HG03469 (cell line): Measurements from ENCODE around the gene TNC.

ENCODE experiments used
- ATAC-seq: cut with Tn5 transposase; IDR thresholded peaks from one replicate; pipeline ENCODE4 v1.9.1; 2021; ENCODE audit warnings: mild to moderate bottlenecking, moderate library complexity, moderate number of reproducible peaks; ENCODE audit not compliant: unreplicated experiment

TNC gene

DNA sequence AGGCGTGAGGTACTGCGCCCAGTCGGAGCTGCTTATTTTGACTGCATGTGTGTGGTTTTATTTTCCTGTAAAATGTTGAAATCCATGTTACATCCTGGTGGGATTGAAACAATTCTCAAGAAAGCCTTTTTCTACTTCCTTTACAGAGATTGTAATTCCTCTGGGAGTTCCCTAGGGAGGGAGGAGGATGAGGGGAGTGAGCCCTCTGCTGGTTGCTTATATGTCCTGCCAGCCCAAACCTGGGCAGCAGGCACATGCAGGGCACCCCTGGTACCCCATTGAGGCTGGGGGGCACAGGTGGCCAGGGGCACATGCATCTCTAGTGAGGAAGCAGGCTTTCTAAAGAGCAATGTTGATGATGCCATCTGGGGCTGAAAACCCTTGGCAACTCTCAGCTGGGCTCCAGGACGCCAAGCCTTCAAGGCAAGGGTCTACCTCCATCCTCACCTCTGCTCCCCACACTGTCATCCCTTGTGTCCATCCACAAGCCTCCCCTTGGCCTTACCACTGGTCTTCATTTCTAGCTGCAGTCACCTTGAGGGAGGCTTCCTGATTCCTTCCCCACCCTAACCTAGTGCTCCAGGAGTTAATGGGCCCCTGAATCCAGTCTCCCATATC lies 102.8 kb downstream of the TNC start:
- no peak for ATAC-seq

DNA sequence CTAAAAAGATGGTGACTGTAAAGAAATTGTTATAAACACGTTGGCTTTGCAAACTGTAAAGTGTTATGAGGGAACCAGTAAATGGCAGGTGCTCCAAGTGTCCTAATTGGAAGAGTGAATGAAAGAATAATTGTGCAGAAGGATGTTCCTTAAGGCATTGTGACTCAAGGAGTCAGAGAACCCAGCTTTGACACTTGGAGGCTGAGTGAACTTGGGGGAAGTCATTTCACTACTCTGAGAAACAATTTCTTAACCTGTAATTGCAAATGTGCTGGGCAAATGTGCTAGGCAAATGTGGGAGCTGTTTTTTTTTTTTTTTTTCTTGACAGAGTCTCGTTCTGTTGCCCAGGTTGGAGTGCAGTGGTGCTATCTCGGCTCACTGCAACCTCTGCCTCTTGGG lies 103.5 kb downstream of the TNC start:
- ATAC-seq: no peak

DNA sequence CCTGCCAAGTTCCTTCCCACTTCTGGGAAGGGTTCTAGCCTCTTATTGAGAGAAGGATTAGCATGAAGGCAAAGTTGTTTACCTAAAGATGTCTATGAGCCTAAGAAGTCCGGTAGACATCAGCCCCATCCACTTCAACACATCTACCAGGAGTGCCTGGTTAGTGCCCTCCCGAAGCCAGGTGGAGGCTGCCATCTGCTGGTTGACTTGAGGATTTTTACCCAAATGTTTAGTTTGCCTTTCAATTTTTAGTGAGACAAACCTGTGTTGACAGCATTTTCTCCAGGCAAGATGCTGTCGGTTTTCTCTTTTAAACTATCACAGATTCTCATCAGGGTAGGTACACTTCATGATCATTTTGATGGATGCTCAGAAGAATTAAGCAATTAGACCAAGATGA lies 104.0 kb downstream of the TNC start:
- ATAC-seq: no peak

DNA sequence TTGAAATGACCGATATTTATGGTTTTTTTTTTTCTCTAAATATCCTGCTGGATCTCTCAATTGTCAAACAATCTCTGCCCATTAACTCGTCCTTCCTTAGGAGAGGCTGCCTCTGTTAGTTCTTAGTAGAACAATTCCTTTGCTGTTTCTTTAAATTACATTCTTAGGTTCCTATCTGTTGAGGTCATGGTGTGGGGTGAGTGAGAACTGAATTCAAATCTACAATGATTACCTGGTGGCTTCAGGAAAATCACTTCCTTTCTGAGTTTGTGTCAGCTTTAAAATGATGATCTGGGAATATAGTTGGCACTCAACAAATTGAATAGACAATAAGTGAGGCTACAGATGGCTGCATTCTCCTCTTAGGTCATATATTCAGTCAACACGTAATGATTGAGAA lies 105.5 kb downstream of the TNC start:
- ATAC-seq: no peak

DNA sequence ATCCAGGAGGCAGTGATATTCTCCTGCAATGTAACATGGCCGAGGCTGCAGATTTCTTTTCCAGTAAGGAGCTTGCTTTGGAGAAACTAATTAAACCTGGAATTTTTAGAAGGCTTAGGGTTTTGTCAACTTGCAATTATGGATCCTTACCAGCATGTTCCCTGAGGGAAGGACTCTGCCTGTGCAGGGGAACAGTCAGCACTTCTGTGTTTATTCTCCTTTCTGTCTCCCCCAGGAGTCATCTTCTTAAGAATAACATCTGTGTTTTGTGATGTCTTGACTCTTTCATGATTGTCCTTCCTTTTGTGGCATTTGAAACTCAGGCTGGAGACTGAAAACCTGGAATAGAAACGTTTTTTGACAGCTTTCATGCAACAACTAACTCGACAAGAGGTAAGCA lies 107.1 kb downstream of the TNC start:
- ATAC-seq: no peak

DNA sequence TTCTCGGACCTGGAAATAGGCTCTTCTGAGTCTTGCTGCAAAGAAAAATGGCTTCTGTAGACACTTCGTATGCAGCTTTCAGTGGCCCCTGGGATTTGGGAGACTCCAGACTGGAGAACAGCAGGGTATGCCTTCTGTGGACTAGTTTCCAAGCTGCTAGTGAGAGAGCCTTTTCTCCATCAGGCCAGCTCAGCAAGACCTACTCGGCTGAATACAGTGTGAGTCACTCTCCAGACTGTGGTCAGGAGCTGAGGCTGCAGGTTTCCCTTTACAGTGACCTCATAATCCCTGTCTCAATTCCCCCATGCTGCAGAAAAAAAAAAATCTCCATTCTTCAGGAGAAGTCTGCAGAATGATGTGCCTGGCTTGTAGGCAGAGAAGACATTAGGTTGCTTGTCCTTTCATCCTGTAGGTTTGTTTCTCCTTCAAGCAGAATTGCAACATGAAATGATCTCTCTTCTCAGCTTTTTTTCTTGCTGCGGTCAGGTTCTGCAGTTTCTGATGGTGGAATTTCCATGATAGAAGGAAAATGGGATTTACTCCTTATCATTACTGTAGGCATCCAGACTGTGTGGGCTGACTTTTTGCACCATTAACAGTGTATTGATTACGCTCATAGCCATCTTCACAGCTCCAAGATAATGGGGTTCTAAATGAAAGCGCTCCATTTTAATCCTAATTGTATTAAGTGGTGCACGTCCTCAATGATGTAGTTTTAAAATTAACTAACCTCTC lies 109.3 kb downstream of the TNC start:
- ATAC-seq: no peak

DNA sequence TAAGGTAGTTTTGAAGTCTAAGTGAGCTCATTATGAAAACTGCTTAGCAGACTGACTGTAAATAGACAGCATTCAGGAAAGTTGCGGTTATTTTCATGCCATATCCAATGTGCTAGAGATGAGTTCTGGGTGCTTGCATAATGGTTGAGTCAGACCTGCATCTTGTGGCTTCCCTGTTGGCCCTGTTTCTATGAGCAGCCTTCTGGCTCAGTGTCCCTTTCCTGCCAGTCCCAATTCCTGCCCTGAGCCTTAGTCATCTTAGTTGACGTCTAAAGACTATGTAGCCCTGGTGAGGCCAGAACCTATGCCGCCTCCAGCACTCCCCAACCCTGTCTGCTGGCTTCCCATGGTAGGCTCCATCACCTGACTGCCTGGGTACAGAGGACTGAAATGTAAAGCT lies 111.3 kb downstream of the TNC start:
- no peak for ATAC-seq

DNA sequence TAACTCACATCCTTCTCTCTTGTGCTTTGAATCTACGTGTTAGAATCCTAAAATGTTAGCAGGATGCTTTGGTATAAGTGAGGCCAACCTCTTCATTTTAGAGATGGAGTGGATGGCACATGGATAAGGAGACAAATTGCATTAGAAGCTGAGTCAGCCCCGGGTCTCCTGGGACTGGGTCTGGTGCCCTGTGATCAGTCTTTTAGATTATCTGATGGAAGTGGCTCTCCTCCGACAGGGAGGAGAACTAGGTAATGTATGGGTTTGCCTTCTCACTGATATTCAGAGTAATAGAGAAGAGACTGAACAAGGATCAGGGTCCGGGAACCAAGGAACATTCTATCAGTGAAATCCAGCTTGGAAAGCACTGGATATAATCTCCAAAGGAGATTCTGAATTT lies 112.6 kb downstream of the TNC start:
- ATAC-seq: no peak

DNA sequence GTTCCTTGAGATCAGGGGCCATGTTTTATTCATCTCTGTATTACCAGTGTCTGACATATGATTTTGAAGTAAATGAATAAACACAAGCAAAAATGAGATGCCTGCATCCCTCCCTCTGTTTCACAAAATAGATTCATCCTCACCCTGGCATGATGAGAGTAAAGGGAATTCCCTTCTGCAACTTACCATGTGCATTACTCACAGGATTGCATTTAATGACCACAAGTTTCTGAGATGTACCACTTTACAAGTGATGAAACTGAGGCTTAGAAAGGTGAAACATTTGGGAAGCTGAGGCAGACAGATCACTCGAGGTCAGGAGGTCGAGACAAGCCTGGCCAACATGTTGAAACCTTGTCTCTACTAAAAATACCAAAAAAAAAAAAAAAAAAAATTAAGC lies 113.4 kb downstream of the TNC start:
- ATAC-seq: no peak

DNA sequence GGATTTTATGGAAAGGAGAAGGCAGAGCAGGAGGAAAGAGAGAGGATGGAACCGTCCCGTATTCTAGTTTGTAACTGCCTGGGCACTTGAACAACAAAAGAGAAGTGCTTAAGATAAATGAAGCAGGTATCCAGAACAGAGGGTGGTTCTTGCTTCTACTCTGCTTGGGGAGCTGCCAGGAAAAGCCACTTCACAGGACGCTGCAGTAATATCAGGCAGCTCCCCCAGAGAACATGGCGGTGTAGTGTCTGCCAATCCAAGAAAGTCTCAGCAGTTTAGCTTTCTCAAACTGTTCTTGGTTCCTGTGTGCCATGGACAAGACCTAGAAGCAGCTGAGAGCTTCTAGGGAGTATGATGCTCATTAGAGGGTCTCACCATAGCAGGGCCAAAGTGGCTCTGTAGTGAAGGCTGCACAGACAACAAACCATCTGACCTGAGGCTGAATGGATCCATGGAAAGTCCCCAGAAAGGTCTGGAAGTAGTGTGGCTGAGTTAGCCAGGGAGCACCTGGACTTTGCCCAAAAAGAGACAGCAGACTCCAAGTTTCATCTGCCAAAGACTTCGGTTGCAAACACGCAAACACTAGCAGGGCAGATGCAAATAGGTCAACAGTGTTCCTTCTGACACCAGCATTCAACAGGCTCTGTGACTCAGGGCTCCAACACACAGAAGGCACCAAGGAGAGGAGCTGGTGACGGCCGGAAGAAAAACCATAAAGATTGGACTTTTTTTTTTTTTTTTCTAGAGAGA lies 115.4 kb downstream of the TNC start:
- ATAC-seq: no peak

DNA sequence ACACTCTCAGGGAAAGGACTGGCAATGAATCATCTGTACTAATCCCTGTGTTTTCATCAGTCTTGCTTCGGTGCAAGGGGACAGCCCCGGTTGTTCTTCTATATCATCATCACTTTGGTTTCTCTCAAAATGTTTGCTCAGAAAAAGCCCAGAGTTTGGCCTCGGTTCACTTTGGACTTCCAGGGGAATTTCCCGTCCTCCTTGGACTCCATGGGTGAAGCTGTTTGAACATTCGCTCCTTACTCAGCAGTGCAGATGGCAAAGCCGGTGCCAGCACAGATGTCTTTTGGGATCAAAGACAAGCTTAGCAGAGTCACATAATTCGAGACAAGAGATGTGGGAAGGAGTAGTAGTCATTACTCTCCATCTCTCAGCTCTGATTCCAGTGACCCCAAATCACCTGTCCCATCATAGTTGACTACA lies 117.7 kb downstream of the TNC start:
- no peak for ATAC-seq

DNA sequence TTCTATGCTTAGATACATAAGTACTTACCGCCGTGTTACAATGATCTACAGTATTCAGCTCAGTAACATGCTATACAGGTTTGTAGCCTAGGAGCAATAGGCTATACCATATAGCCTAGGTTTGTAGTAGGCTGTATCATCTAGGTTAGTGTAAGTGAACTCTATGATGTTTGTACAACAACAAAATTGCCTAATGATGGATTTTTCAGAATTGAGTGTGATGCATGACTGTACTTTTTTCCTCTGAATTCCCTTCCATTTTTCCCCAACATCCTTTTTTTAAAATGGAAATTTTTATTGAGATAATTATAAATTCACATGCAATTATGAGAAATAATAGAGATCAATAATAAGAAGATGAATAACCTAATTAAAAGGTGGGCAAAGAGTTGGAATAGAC lies 119.6 kb downstream of the TNC start:
- no peak for ATAC-seq

DNA sequence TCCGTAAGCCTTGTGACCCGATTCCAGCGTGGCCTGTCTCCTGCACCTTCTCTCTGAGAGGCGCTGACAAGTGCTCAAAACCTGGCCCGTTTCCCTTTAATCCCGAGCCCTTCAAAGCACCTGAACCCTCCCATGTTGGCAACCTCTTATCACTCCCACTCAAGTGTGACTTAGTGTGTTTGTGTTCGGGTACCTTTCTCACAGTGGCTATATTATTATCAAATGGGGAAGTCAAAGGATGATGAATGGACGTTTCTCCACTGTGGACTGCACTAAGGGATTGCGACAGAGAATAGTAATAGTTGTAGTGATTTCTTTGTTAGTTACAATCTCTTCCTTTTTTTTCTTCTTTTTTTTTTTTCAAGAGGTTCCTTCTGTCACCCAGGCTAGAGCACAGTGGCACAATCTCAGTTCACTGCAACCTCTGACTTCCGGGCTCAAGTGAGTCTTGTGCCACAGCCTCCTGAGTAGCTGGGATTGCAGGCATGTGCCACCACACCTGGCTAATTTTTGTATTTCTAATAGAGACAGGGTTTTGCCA lies 122.2 kb downstream of the TNC start:
- no peak for ATAC-seq

DNA sequence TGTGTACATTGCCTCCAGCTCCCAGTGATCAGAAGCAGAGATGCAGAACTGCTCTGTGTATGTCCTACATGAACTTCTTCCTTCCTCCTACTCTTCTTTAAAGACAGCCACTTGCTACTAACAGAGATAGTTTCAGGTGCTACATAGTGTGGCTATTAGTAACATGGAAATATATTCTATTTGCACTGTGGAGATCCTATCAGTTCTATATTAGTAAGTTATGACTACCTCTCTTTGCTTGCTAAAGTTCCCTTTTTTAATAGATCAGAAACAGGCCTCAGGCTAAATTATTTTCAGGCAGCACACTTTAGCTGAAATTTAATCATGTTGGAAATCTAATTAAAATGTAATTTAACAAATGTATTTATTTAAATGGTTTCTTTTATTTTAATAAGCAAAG lies 123.2 kb downstream of the TNC start:
- ATAC-seq: no peak

DNA sequence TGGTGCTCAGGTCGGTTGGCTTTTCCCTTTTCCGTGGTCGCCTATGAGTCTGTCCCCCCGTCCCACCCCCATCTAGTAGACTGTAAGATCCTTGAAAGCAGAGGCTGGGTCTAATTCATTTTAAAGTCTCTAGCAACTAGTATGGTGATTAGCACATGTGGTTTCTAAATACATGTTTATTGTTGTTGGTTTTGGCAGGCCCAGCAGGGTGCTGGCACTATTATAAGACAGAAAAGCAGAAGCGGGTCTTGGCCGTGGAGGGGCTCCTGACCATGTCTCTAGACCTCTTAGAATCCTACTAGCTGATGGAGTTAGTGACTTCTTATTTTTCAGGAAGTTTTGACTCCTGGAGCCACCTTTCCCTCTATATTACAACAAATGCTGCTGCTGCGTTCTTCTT lies 126.1 kb downstream of the TNC start:
- ATAC-seq: no peak

DNA sequence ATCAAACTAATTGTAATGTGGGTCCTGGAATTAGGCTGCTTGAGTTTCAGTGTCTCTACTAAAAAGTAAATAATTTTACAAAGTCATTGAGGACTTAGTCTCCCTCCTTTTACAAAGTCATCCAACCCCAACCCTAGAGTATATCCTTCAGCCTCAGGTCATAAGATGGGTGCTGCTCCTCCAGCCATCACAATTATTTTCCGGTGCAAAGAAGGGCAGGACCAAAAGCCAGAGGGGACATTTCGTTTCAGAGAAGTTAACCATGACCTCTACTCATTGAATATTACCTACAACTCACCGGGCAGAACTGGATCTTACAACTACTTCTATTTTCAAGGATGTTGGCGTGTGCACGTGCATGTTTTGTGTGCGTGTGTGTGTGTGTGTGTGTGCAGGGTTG lies 127.1 kb downstream of the TNC start:
- no peak for ATAC-seq

DNA sequence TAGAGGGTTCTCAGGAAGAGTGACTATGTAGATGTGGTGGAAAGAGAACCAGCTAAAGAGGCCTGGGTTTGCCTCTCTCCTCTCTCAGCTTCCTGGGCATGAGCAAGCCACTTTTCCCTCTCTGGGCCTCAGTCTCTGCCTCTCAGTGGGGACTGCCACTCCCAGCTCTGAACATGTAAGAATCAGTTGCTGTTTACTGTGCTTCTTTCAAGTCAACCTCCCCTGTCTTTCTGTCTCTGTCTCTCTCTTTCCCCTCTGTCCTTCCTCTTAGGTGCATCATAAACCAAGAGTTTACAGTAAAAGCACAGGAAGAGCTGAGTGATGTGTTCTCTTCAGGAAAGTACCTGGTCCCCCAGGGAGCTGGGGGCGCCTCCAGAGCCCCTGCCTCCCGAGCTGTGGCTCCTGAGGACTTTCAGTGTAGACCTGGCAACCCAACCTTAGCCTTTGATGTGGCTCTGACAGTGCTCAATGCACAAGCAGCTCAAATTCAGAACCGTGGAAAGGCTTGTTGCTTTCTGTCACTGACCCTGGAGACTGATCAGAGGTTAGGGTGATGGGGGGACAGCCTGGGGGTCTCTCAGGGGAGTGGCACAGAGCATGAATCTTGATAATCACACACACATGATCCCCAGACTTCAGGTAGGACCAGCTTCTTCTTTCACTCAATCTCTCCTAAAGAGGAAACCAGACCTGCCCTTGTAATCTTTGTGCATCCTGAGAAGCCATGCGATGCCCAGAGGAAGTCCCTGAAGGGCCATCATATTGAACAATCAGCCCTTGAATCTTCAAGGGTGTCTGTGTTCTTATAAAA lies 128.2 kb downstream of the TNC start:
- ATAC-seq: peak; percentile 53

DNA sequence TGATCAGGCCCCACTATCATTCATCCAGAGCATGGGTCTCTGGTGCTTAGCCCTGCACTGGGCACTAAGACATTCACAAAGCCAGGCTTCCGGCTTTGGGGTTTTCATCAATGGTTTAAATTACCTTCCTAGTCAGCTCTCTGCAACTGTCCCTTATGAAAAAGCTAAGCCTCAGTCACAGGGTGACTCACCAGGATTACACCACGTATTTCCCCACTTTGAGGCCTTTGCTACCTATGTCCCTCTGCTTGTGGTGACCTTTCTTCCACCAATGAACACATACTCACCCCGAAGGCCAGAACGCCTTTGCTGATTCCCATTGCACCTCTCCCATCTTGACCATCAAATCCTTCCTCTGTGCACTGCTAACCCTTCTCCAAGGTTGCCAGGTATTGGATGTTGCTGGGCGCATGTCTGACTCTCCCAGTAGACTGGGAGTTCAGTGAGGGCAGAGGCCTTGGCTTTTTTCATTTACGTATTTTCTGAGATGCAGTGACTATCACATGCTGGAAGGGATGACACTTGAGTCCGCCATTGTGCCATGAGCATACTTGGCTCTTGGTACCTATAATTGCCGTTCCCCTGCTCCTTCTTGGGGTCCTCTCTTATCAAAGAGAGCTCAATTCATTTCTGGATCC lies 128.9 kb downstream of the TNC start:
- peak; percentile 47 for ATAC-seq

DNA sequence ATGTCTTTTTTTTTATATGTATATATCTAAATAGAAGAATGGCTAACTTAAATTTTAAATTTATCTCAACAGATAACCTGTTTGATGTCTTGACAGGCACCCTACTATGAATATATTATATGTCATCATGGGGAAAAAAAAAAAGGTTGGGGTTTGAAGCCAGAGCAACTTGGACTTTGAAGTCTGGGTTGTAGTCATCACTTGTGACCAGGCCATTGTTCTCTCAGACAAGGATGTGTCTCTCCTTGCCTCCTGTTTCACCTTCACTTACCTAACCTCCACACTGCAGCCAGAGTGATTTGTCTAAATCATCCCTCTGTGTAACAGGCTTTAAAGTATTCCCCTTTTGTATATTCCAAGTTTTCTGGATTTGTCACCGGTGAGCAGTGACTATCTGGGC lies 130.8 kb downstream of the TNC start:
- no peak for ATAC-seq

DNA sequence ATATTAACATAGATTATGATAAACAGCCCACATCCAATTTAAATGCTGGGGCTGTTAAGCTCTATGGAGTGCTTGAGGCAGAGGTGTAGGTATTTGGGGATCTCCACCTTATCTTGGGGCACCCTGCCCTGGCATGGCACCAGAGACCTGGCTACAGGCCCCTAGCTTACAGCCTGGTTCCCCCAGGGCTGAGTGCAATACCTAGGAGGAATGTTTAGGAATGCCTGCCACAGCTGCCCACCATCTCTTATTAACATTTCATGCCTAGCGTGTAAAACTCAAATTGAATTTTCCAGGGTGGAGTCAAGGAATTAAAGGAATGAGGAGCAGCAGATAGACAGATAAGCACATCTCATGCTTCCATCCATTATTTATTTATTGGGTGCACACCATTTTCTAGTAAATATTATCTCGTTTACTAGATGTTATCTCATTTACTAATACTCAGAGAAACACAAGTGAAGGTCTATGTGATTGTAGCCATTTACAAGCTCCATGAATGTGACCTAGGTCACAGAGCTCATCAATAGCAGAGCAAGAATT lies 131.9 kb downstream of the TNC start:
- no peak for ATAC-seq
